Neural cell (in vitro differentiated cells): Measurements from ENCODE around the gene PHF21B. TPM values are rescaled to one million over a fixed set of nuclear protein-coding genes. Genes with fewer than 3 reads are reported as not detected.

ENCODE experiments used
- H2AFZ ChIP-seq: fragments of 200-600, 300-800 bp; sonication (generic), shearing (Covaris generic); 2 replicates; pipeline ENCODE4 v1.6.0; 2014; ENCODE audit warnings: low read depth, mild to moderate bottlenecking, antibody characterized with exemption, low read length, moderate library complexity
- H3F3A ChIP-seq: fragments of 200-600 bp; shearing (Covaris generic); 2 replicates; pipeline ENCODE4 v1.6.1; 2016; ENCODE audit warnings: mild to moderate bottlenecking, moderate library complexity, mixed read lengths, antibody characterized with exemption, low read length; ENCODE audit not compliant: insufficient read depth, poor library complexity, severe bottlenecking
- H3K27ac ChIP-seq: fragments of 200-600, 300-800 bp; sonication (generic), shearing (Covaris generic); 2 replicates; pipeline ENCODE4 v1.5.1; 2014; ENCODE audit warnings: mild to moderate bottlenecking, low read length, moderate library complexity
- H3K27me3 ChIP-seq: fragments of 300-800, 200-600 bp; sonication (generic), shearing (Covaris generic); 2 replicates; pipeline ENCODE4 v1.6.0; 2014; ENCODE audit warnings: mild to moderate bottlenecking, low read depth, low read length, moderate library complexity; ENCODE audit not compliant: insufficient read depth
- H3K36me3 ChIP-seq: fragments of 300-800, 200-600 bp; sonication (generic), shearing (Covaris generic); 2 replicates; pipeline ENCODE4 v1.5.1; 2014; ENCODE audit warnings: mild to moderate bottlenecking, antibody characterized with exemption, low read length, moderate library complexity; ENCODE audit not compliant: insufficient read depth
- H3K4me2 ChIP-seq: fragments of 300-800, 200-600 bp; sonication (generic), shearing (Covaris generic); 2 replicates; pipeline ENCODE4 v1.6.0; 2014; ENCODE audit warnings: mild to moderate bottlenecking, low read length
- H3K4me3 ChIP-seq: fragments of 300-800, 200-600 bp; sonication (generic), shearing (Covaris generic); 2 replicates; pipeline ENCODE4 v1.5.1; 2014; ENCODE audit warnings: mild to moderate bottlenecking, low read length, moderate library complexity
- H3K79me2 ChIP-seq: fragments of 200-600 bp; shearing (Covaris generic); replicated peaks from 2 replicates; pipeline ENCODE4 v1.6.0; 2014; ENCODE audit warnings: mild to moderate bottlenecking, low read length, moderate library complexity; ENCODE audit not compliant: insufficient read depth
- H3K9ac ChIP-seq: fragments of 300-800, 200-600 bp; sonication (generic), shearing (Covaris generic); 2 replicates; pipeline ENCODE4 v1.6.1; 2016; ENCODE audit warnings: mild to moderate bottlenecking, low read length, mixed read lengths
- H3K9me2 ChIP-seq: fragments of 200-600 bp; shearing (Covaris generic); 2 replicates; pipeline ENCODE4 v1.6.1; 2016; ENCODE audit warnings: mild to moderate bottlenecking, low read length, mixed read lengths; ENCODE audit not compliant: insufficient read depth
- H3K9me3 ChIP-seq: fragments of 200-600, 300-800 bp; sonication (generic), shearing (Covaris generic); 2 replicates; pipeline ENCODE4 v1.6.1; 2016; ENCODE audit warnings: mild to moderate bottlenecking, mixed run types, low read length, moderate library complexity, mixed read lengths
- H4K20me1 ChIP-seq: fragments of 200-600 bp; shearing (Covaris generic); 2 replicates; pipeline ENCODE4 v1.6.1; 2016; ENCODE audit warnings: mild to moderate bottlenecking, mixed run types; ENCODE audit not compliant: insufficient read depth
- EP300 ChIP-seq: fragments of 450-650 bp; conservative IDR thresholded peaks from 2 replicates; pipeline ENCODE4 v1.6.1; 2014; ENCODE audit warnings: antibody characterized with exemption, mild to moderate bottlenecking, moderate library complexity; ENCODE audit not compliant: poor library complexity, severe bottlenecking
- EZH2 ChIP-seq: fragments of 200-600, 300-800 bp; shearing (Covaris generic), sonication (generic); IDR thresholded peaks from 2 replicates; pipeline ENCODE4 v1.6.1; 2014; ENCODE audit warnings: antibody characterized with exemption, low read length, borderline replicate concordance, mild to moderate bottlenecking; ENCODE audit not compliant: insufficient read depth, poor library complexity, severe bottlenecking
- MXI1 ChIP-seq: fragments of 450-650 bp; conservative IDR thresholded peaks from 2 replicates; pipeline ENCODE4 v1.6.1; 2014; ENCODE audit warnings: antibody characterized with exemption, mild to moderate bottlenecking; ENCODE audit not compliant: poor library complexity, severe bottlenecking
- POLR2AphosphoS5 ChIP-seq: IDR thresholded peaks from 2 replicates; pipeline ENCODE4 v1.6.1; 2012
- RAD21 ChIP-seq: fragments of 450-650 bp; conservative IDR thresholded peaks from 2 replicates; pipeline ENCODE4 v1.6.1; 2014; ENCODE audit warnings: antibody characterized with exemption, mild to moderate bottlenecking, moderate library complexity
- SMC3 ChIP-seq: fragments of 450-650 bp; conservative IDR thresholded peaks from 2 replicates; pipeline ENCODE4 v1.6.1; 2014; ENCODE audit warnings: antibody characterized with exemption, mild to moderate bottlenecking, moderate library complexity; ENCODE audit not compliant: poor library complexity
- TAF1 ChIP-seq: IDR thresholded peaks from 2 replicates; pipeline ENCODE4 v1.6.1; 2012; ENCODE audit warnings: low read depth
- polyA plus RNA-seq: library from polyadenylated mRNA; depleted of rRNA; stranded (reverse); fragments of >200 nt; gene quantifications from 2 replicates; pipeline ENCODE4 v1.2.3, GENCODE V29; 2014
- TF ChIP-seq, protein P1 (sequence below): IDR thresholded peaks from 2 replicates; pipeline ENCODE4 v1.6.1; 2012; ENCODE audit warnings: borderline replicate concordance
- TF ChIP-seq, protein P2 (sequence below): fragments of 450-650 bp; IDR thresholded peaks from 2 replicates; pipeline ENCODE4 v1.5.1; 2014; ENCODE audit warnings: antibody characterized with exemption, mild to moderate bottlenecking, moderate library complexity; ENCODE audit not compliant: poor library complexity, severe bottlenecking

PHF21B gene
- polyA plus RNA-seq, 1 donor from 2014 or later, result 49.5 TPM

DNA sequence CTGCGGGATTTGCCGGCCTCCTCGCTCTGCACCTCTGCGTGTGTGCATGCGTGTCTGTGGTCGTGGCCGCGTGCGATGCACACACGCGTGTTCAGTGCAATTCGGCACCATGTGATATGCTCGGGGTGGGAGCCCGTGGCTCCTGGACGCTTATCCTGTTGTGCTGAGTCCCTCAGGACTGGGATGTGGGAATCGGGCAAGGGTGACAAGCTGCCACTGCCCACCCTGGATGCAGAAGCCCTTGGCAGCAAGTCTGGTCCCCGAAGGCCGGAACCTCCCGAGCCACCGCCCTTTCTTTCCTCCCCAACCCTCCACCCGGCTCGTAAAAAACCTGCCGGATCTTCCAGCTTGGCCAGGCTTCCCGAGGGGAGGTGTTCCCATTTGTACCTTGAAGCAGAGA is 128.2 kb downstream of the PHF21B start:
- TF ChIP-seq POLR2AphosphoS5 (no peak), EZH2 (no peak), EP300 (no peak), RAD21 (no peak), SMC3 (no peak), TAF1 (no peak), MXI1 (no peak)
- TF ChIP-seq, protein P1, sequence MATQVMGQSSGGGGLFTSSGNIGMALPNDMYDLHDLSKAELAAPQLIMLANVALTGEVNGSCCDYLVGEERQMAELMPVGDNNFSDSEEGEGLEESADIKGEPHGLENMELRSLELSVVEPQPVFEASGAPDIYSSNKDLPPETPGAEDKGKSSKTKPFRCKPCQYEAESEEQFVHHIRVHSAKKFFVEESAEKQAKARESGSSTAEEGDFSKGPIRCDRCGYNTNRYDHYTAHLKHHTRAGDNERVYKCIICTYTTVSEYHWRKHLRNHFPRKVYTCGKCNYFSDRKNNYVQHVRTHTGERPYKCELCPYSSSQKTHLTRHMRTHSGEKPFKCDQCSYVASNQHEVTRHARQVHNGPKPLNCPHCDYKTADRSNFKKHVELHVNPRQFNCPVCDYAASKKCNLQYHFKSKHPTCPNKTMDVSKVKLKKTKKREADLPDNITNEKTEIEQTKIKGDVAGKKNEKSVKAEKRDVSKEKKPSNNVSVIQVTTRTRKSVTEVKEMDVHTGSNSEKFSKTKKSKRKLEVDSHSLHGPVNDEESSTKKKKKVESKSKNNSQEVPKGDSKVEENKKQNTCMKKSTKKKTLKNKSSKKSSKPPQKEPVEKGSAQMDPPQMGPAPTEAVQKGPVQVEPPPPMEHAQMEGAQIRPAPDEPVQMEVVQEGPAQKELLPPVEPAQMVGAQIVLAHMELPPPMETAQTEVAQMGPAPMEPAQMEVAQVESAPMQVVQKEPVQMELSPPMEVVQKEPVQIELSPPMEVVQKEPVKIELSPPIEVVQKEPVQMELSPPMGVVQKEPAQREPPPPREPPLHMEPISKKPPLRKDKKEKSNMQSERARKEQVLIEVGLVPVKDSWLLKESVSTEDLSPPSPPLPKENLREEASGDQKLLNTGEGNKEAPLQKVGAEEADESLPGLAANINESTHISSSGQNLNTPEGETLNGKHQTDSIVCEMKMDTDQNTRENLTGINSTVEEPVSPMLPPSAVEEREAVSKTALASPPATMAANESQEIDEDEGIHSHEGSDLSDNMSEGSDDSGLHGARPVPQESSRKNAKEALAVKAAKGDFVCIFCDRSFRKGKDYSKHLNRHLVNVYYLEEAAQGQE, result no peak
- TF ChIP-seq, protein P2, sequence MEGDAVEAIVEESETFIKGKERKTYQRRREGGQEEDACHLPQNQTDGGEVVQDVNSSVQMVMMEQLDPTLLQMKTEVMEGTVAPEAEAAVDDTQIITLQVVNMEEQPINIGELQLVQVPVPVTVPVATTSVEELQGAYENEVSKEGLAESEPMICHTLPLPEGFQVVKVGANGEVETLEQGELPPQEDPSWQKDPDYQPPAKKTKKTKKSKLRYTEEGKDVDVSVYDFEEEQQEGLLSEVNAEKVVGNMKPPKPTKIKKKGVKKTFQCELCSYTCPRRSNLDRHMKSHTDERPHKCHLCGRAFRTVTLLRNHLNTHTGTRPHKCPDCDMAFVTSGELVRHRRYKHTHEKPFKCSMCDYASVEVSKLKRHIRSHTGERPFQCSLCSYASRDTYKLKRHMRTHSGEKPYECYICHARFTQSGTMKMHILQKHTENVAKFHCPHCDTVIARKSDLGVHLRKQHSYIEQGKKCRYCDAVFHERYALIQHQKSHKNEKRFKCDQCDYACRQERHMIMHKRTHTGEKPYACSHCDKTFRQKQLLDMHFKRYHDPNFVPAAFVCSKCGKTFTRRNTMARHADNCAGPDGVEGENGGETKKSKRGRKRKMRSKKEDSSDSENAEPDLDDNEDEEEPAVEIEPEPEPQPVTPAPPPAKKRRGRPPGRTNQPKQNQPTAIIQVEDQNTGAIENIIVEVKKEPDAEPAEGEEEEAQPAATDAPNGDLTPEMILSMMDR, result no peak
- no peaks in the 10 kb centered on the region for H3K9me3 ChIP-seq
- peaks cover 4% of the 10 kb centered on the region for H3K36me3 ChIP-seq
- no peak overlapping the region for H3K4me3 ChIP-seq
- no peaks in the 10 kb centered on the region for H3K9me2 ChIP-seq
- no peak overlapping the region for H3K4me2 ChIP-seq
- H3K27me3 ChIP-seq, result no peaks in the 10 kb centered on the region
- H3K79me2 ChIP-seq, result no peaks in the 10 kb centered on the region
- no peaks in the 10 kb centered on the region for H3F3A ChIP-seq
- H3K9ac ChIP-seq, result no peak overlapping the region
- no peak overlapping the region for H2AFZ ChIP-seq
- H3K27ac ChIP-seq, result no peak overlapping the region
- no peaks in the 10 kb centered on the region for H4K20me1 ChIP-seq

DNA sequence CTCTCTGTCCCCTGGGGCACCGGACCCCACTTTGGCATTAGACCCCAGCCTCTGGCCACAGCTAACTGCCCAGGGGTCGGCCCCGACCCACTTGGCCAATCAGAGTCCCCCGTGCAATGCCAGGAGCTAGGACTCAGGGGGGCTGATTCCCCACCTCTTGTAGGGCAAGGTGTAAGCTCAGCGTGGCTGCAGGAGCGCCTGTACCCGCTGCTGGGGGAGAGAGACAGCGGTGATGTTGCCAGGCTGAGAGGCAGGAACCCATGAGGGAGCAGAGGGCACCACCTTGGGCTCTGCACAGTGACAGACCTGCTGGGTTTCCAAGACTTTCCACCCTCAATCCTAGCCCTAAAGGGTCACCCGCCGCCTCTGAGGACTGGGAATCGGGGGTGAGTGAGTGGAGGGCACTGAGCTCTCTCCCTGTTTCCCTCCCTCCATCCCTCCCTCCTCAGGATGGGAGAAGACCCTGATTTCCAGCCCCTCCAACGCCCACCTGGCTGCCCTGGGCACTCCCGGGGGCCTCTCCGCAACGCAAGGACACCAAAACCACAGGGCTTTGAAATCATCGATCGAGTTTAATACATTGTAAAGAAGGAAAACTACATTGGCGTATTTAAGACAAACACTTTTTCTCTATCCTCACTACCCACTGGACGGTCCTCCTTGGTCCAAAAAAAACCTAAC is 129.1 kb downstream of the PHF21B start:
- H3K79me2 ChIP-seq, result no peaks in the 10 kb centered on the region
- TF ChIP-seq, protein P1, result no peak
- H3K9me2 ChIP-seq, result no peaks in the 10 kb centered on the region
- no peak overlapping the region for H2AFZ ChIP-seq
- no peak overlapping the region for H3K4me3 ChIP-seq
- no peaks in the 10 kb centered on the region for H3K9me3 ChIP-seq
- no peak overlapping the region for H3K9ac ChIP-seq
- H3F3A ChIP-seq, result no peaks in the 10 kb centered on the region
- H3K4me2 ChIP-seq, result no peak overlapping the region
- H3K27ac ChIP-seq, result no peak overlapping the region
- no peaks in the 10 kb centered on the region for H4K20me1 ChIP-seq
- peaks cover 7% of the 10 kb centered on the region for H3K36me3 ChIP-seq
- H3K27me3 ChIP-seq, result no peaks in the 10 kb centered on the region
